Measurements from ENCODE around the gene SLC8A1.

- TF ChIP-seq EZH2 (IDR thresholded peaks at IDR 0.05; ENCODE audit: insufficient read depth, low read length), result no peak
- TF ChIP-seq, protein P1, sequence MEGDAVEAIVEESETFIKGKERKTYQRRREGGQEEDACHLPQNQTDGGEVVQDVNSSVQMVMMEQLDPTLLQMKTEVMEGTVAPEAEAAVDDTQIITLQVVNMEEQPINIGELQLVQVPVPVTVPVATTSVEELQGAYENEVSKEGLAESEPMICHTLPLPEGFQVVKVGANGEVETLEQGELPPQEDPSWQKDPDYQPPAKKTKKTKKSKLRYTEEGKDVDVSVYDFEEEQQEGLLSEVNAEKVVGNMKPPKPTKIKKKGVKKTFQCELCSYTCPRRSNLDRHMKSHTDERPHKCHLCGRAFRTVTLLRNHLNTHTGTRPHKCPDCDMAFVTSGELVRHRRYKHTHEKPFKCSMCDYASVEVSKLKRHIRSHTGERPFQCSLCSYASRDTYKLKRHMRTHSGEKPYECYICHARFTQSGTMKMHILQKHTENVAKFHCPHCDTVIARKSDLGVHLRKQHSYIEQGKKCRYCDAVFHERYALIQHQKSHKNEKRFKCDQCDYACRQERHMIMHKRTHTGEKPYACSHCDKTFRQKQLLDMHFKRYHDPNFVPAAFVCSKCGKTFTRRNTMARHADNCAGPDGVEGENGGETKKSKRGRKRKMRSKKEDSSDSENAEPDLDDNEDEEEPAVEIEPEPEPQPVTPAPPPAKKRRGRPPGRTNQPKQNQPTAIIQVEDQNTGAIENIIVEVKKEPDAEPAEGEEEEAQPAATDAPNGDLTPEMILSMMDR (IDR thresholded peaks at IDR 0.05; ENCODE audit: insufficient read depth, low read depth, low read length), result no peak
Measured at GRCh38 chr2:40418614-40419363, 33.1 kb downstream of the SLC8A1 start.

Data from astrocyte (in vitro differentiated cells and primary cell).